SU-DHL-6 (cell line): Measurements from ENCODE around the gene SPOCK1.

Experiments
- CTCF ChIP-seq: fragments of 200-600 bp; sonication (generic); IDR thresholded peaks from one replicate; pipeline ENCODE4 v1.5.1; 2017; ENCODE audit warnings: antibody characterized with exemption, mild to moderate bottlenecking, low read length, moderate library complexity; ENCODE audit not compliant: insufficient read depth, poor library complexity, severe bottlenecking
- EZH2phosphoT487 ChIP-seq: fragments of 200-600 bp; sonication (generic), shearing (Covaris generic); conservative IDR thresholded peaks from 2 replicates; pipeline ENCODE4 v1.6.1; 2018; ENCODE audit warnings: mild to moderate bottlenecking, antibody characterized with exemption, low read length, moderate library complexity, mixed read lengths

DNA sequence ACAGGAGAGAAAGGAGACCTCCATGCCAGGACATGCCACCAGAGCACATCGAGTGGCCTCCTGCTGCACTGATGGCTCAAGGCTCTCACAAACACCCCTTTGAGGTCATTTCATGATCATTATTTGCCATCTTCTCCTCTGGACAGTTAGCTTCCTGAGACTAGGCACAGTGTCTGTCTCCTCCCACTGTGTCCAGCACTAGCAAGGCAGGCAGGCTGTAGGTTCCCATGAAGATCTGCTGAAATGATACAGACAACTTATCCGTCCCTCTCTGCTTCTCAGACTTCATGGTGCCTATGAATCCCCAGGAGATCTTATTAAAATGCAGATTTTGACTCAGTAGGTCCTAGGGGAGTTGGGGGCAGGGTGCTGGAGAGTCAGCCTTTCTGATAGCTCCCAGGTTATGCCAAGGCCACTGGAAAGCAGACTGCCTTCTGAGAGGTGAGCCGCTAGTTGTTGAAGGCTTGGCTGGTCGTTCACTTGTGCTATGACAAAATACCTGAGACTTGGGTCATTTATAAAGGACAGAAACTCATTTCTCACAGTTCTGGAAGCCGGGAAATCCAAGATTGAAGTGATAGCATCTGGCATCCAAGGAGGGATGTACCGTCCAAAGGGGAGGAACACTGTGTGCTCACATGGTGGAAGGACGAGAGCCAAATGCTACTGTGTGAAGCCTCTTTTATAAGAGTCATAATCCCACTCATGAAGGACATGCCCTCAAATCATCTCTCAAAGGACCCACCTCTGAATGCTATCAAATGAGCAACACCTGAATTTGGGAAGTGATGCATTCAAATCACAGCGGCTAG, 183.4 kb downstream of the SPOCK1 start:
- TF ChIP-seq CTCF, result no peak
- no peak for TF ChIP-seq EZH2phosphoT487
